ENCODE data around the gene TPRA1. TPM values are rescaled to one million over a fixed set of nuclear protein-coding genes. Genes with fewer than 3 reads are reported as not detected.

The TPRA1 gene
- total and polyA plus RNA-seq, 9 of the 15 experiments (the other 6 are each of a cell fraction or from before 2014, with no cell fraction given) = 0.66 to 21.5 (median 11.1) TPM

DNA sequence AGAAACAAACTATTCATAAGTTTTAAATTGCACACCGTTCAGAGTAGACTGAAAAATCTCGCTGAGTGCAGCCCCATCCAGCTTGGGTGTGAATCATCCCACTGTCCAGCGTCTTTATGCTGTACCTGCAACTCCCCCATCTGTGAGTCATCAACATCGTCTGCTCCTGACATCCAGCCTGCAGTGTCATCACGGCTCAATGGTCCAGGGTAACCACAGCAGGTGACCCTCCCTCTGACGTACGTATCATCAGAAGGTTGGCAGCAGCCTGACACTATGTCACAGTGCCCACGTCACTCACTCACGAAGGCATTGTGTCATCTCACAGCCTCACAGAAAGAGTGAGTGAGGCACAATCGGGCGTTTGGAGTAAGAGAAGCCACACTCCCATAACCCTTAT, 65.2 kb downstream of the TPRA1 start:
- POLR2A ChIA-PET = no interaction called here
- ATAC-seq = peak; percentile 46; the same call in 1 of the 3 replicates
- no peak for TF ChIP-seq NCOA6 (IDR thresholded peaks at IDR 0.05)
- TF ChIP-seq CREM (IDR thresholded peaks at IDR 0.05; ENCODE audit: low read depth) = peak; percentile 83
- TF ChIP-seq CAMTA2 (CRISPR knock-in tag; conservative IDR thresholded peaks at IDR 0.05) = no peak
- TF ChIP-seq CREB1 (IDR thresholded peaks at IDR 0.05) = peak; percentile 82
- TF ChIP-seq CREB1 (CRISPR knock-in tag; IDR thresholded peaks at IDR 0.05) = peak; percentile 67
- peak; percentile 65; the same call in 1 of the 2 replicates for TF ChIP-seq CTBP1 (IDR thresholded peaks at IDR 0.05; ENCODE audit: borderline replicate concordance)
- no peak for TF ChIP-seq SRSF7 (optimal IDR thresholded peaks at IDR 0.05; ENCODE audit: low read depth, low read length)
- TF ChIP-seq BHLHE40 (IDR thresholded peaks at IDR 0.05; ENCODE audit: low read length) = 0 out of 2 replicates have a peak, but pooled peaks have one; percentile 28
- TF ChIP-seq CBFA2T3 (IDR thresholded peaks at IDR 0.05) = no peak
- TF ChIP-seq RCOR1 (IDR thresholded peaks at IDR 0.05; ENCODE audit: borderline replicate concordance in 1 of 2, low read depth in 2 of 2, low read length in 2 of 2) = peak in 1 of 2 experiments; percentile 56; a peak in 1 of 4 replicates
- no peak for TF ChIP-seq TFE3 (CRISPR knock-in tag; IDR thresholded peaks at IDR 0.05)
- 0 out of 2 replicates have a peak, but pooled peaks have one; percentile 37 for TF ChIP-seq TARDBP (IDR thresholded peaks at IDR 0.05)
- TF ChIP-seq PHF8 (IDR thresholded peaks at IDR 0.05; ENCODE audit: borderline replicate concordance, low read length) = no peak
- no peak for TF ChIP-seq CBX5 (IDR thresholded peaks at IDR 0.05; ENCODE audit: borderline replicate concordance, low read depth)
- no peak for TF ChIP-seq ZKSCAN8 (CRISPR knock-in tag; IDR thresholded peaks at IDR 0.05)
- TF ChIP-seq, protein P1, sequence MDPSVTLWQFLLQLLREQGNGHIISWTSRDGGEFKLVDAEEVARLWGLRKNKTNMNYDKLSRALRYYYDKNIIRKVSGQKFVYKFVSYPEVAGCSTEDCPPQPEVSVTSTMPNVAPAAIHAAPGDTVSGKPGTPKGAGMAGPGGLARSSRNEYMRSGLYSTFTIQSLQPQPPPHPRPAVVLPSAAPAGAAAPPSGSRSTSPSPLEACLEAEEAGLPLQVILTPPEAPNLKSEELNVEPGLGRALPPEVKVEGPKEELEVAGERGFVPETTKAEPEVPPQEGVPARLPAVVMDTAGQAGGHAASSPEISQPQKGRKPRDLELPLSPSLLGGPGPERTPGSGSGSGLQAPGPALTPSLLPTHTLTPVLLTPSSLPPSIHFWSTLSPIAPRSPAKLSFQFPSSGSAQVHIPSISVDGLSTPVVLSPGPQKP (CRISPR knock-in tag; IDR thresholded peaks at IDR 0.05) = no peak
- TF ChIP-seq NFE2 (IDR thresholded peaks at IDR 0.05; ENCODE audit: low read depth) = peak; percentile 44; the same call in 1 of the 2 replicates
- TF ChIP-seq JUND (IDR thresholded peaks at IDR 0.05; ENCODE audit: borderline replicate concordance, low read depth, low read length) = peak; percentile 79
- TF ChIP-seq JUND (tag; IDR thresholded peaks at IDR 0.05; ENCODE audit: borderline replicate concordance, low read depth, low read length) = peak; percentile 55; the same call in 1 of the 3 replicates
- TF ChIP-seq, protein P2, sequence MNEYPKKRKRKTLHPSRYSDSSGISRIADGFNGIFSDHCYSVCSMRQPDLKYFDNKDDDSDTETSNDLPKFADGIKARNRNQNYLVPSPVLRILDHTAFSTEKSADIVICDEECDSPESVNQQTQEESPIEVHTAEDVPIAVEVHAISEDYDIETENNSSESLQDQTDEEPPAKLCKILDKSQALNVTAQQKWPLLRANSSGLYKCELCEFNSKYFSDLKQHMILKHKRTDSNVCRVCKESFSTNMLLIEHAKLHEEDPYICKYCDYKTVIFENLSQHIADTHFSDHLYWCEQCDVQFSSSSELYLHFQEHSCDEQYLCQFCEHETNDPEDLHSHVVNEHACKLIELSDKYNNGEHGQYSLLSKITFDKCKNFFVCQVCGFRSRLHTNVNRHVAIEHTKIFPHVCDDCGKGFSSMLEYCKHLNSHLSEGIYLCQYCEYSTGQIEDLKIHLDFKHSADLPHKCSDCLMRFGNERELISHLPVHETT (CRISPR knock-in tag; conservative IDR thresholded peaks at IDR 0.05 in 1 of 2, IDR thresholded peaks at IDR 0.05 in 1 of 2) = no peak
- TF ChIP-seq L3MBTL2 (IDR thresholded peaks at IDR 0.05) = no peak

More for the DNA sequence above, 65.2 kb downstream of the TPRA1 start:
- intact Hi-C loops (cut with micrococcal nuclease) (no loop called here), in situ Hi-C loops (cut with MboI) (no loop called here)
- Histone ChIP-seq H3K9ac (ENCODE audit: insufficient read depth in 1 of 2, low read depth in 2 of 2, low read length in 2 of 2) (no peak overlapping the region), H3K9me1 (ENCODE audit: control insufficient read depth, insufficient read depth, low read length) (no peaks in the 10 kb centered on the region), H2AFZ (ENCODE audit: low read depth, low read length) (no peak overlapping the region), H3K4me1 (replicated peaks in 1 of 2; ENCODE audit: control insufficient read depth in 2 of 2, insufficient read depth in 2 of 2, low read length in 2 of 2) (no peaks in the 10 kb centered on the region), H3K9me3 (replicated peaks; ENCODE audit: control insufficient read depth, insufficient read depth, low read depth, low read length) (no peaks in the 10 kb centered on the region), H3K36me3 (ENCODE audit: control insufficient read depth, insufficient read depth, low read length) (no peaks in the 10 kb centered on the region), H3K27ac (ENCODE audit: extremely low read depth, low read depth, low read length) (no peak overlapping the region), H4K20me1 (replicated peaks; ENCODE audit: control insufficient read depth, insufficient read depth, low read length) (no peaks in the 10 kb centered on the region), H3K4me2 (ENCODE audit: insufficient read depth, low read length) (no peak overlapping the region), H3K4me3 (no peak overlapping the region), H3K79me2 (ENCODE audit: control insufficient read depth, insufficient read depth, low read length) (no peaks in the 10 kb centered on the region), H3K27me3 (ENCODE audit: control insufficient read depth in 2 of 2, insufficient read depth in 2 of 2, low read length in 2 of 2) (peaks cover 0 to 20% of the 10 kb centered on the region in 2 experiments; a peak in 2 of 5 replicates)
- FAIRE-seq = peak; percentile 23
- CTCF ChIA-PET (ENCODE audit: low intra/inter-chr PET ratio) = no interaction called here
- WGBS (ENCODE audit: insufficient coverage, low coverage, missing lambda C conversion rate) = under 1% methylated on average over 9 of the region's 11 CpGs
- no TSS peak for BruUV-seq (replicated peaks)
- peak; percentile 25 to 45 (median 31) for DNase-seq (ENCODE audit: extremely low read depth in 1 of 4, low spot score in 3 of 4)
